CD4-positive, alpha-beta T cell (primary cell): Measurements from ENCODE around the gene BDNF. TPM values are rescaled to one million over a fixed set of nuclear protein-coding genes. Genes with fewer than 3 reads are reported as not detected.

Experiments
- ATAC-seq: fragments of 200-7000 bp; cut with Tn5 transposase; one replicate; pipeline ENCODE4 v1.10.0; 2022; ENCODE audit warnings: mild to moderate bottlenecking; ENCODE audit not compliant: poor library complexity
- CTCF ChIA-PET: fragments of 350-600 bp; sonication (Branson Sonifier 250); formaldehyde crosslinking; loops from one replicate; lab custom pipeline; 2021; ENCODE audit warnings: antibody characterized with exemption, inconsistent platforms; lab: Charles Lee
- POLR2A ChIA-PET: fragments of 350-600 bp; sonication (Branson Sonifier 250); formaldehyde crosslinking; loops from one replicate; lab custom pipeline; 2021; ENCODE audit warnings: antibody characterized with exemption, inconsistent platforms; lab: Charles Lee
- DNase-seq, 14 experiments: peaks; one replicate each; pipeline ENCODE4 v3.0.0-alpha.2; 2013 to 2020; ENCODE audit warnings: mixed read lengths in 2 of 14
- H3K27ac ChIP-seq, 2 donors: one replicate each; pipeline versions ENCODE4 v1.5.1 to v1.7.0; 2013; ENCODE audit warnings: low read length in 2 of 2, low read depth in 1 of 2, mild to moderate bottlenecking in 1 of 2
- H3K27me3 ChIP-seq, 2 experiments: 1 replicate in 1 of 2; 2 replicates in 1 of 2; pipeline versions ENCODE4 v1.6.1 to v1.7.0; 2013; ENCODE audit warnings: low read length in 2 of 2, control low read depth in 1 of 2, mild to moderate bottlenecking in 1 of 2, moderate library complexity in 1 of 2; ENCODE audit not compliant: insufficient read depth in 2 of 2, control insufficient read depth in 1 of 2
- H3K36me3 ChIP-seq: one replicate; pipeline ENCODE4 v1.6.1; 2013; ENCODE audit warnings: low read length, control low read depth; ENCODE audit not compliant: insufficient read depth
- H3K4me1 ChIP-seq: one replicate; pipeline ENCODE4 v1.6.1; 2013; ENCODE audit warnings: low read length, control low read depth; ENCODE audit not compliant: insufficient read depth
- H3K4me3 ChIP-seq: one replicate; pipeline ENCODE4 v1.5.1; 2013; ENCODE audit warnings: mild to moderate bottlenecking, low read length, moderate library complexity
- H3K9me3 ChIP-seq, 2 experiments: 1 replicate in 1 of 2; 2 replicates in 1 of 2; pipeline versions ENCODE4 v1.6.1 to v1.7.0; 2013; ENCODE audit warnings: low read length in 2 of 2, mild to moderate bottlenecking in 2 of 2, control low read depth in 1 of 2, moderate library complexity in 1 of 2; ENCODE audit not compliant: control insufficient read depth in 1 of 2, insufficient read depth in 1 of 2
- H3K27ac Mint-ChIP-seq: one replicate; pipeline ENCODE4 v1.8.0; 2020; ENCODE audit warnings: mixed read lengths
- H3K27me3 Mint-ChIP-seq: one replicate; pipeline ENCODE4 v1.8.0; 2021; ENCODE audit warnings: mixed read lengths
- H3K36me3 Mint-ChIP-seq: one replicate; pipeline ENCODE4 v1.8.0; 2021; ENCODE audit warnings: low read depth, mixed read lengths
- H3K4me1 Mint-ChIP-seq: one replicate; pipeline ENCODE4 v1.8.0; 2021; ENCODE audit warnings: low read depth, mixed read lengths
- H3K4me3 Mint-ChIP-seq: one replicate; pipeline ENCODE4 v1.8.0; 2020; ENCODE audit warnings: mild to moderate bottlenecking, mixed read lengths
- H3K9me3 Mint-ChIP-seq: one replicate; pipeline ENCODE4 v1.8.0; 2020; ENCODE audit warnings: mixed read lengths
- CTCF ChIP-seq: fragments of 200-600 bp; IDR thresholded peaks from one replicate; pipeline ENCODE4 v1.8.0; 2022; ENCODE audit warnings: antibody characterized with exemption, mild to moderate bottlenecking
- intact Hi-C, 2 experiments: fragments of 100-400 bp; cut with DNase I in 1 of 2; cut with micrococcal nuclease in 1 of 2; formaldehyde crosslinking; loops; one replicate each; pipeline versions ENCODE4 v1.15.1 to v1.9.0; 2023 to 2025; cut with DNase I, micrococcal nuclease
- total RNA-seq, 174 experiments: library from RNA in 2 of 174; stranded (reverse) in 2 of 174; gene quantifications; one replicate each; pipeline ENCODE4 v1.2.3 and lab custom pipeline; 2021 to 2026

The BDNF gene
- total RNA-seq, 2 experiments from 2014 or later: not detected

- Mint-ChIP-seq H3K4me1 (no peaks in the 10 kb centered on the region), H3K27me3 (no peaks in the 10 kb centered on the region), H3K27ac (no peak overlapping the region), H3K36me3 (peaks cover 28% of the 10 kb centered on the region), H3K4me3 (no peak overlapping the region), H3K9me3 (no peaks in the 10 kb centered on the region)
- DNase-seq (no peak), ATAC-seq (no peak)
- Histone ChIP-seq H3K9me3 (peaks cover 0 to 5% of the 10 kb centered on the region in 2 experiments), H3K36me3 (no peaks in the 10 kb centered on the region), H3K27ac (no peak overlapping the region), H3K4me3 (no peak overlapping the region), H3K4me1 (no peaks in the 10 kb centered on the region), H3K27me3 (no peaks in the 10 kb centered on the region)
- intact Hi-C loops: no loop called here
- POLR2A ChIA-PET: no interaction called here
- CTCF ChIA-PET: no interaction called here
- TF ChIP-seq CTCF: no peak
Measured at GRCh38 chr11:27656806-27657483, 43.3 kb downstream of the BDNF start.

GRCh38 chr11:27656320-27656719, 43.9 kb downstream of the BDNF start:
- Mint-ChIP-seq H3K4me3 (no peak overlapping the region), H3K9me3 (no peaks in the 10 kb centered on the region), H3K36me3 (peaks cover 21% of the 10 kb centered on the region), H3K4me1 (no peaks in the 10 kb centered on the region), H3K27ac (no peak overlapping the region), H3K27me3 (no peaks in the 10 kb centered on the region)
- CTCF ChIA-PET: no interaction called here
- ATAC-seq (no peak), DNase-seq (no peak)
- Histone ChIP-seq H3K27ac (no peak overlapping the region), H3K4me3 (no peak overlapping the region), H3K36me3 (no peaks in the 10 kb centered on the region), H3K27me3 (no peaks in the 10 kb centered on the region), H3K4me1 (no peaks in the 10 kb centered on the region), H3K9me3 (peaks cover 0 to 5% of the 10 kb centered on the region in 2 experiments)
- intact Hi-C loops: no loop called here
- TF ChIP-seq CTCF: no peak
- POLR2A ChIA-PET: no interaction called here

- no peak for ATAC-seq
- no peak overlapping the region for H3K4me3 ChIP-seq
- POLR2A ChIA-PET: no interaction called here
- H3K27me3 ChIP-seq: no peaks in the 10 kb centered on the region
- Mint-ChIP-seq H3K9me3 (no peaks in the 10 kb centered on the region), H3K4me3 (no peak overlapping the region), H3K4me1 (no peaks in the 10 kb centered on the region), H3K27ac (no peak overlapping the region), H3K27me3 (no peaks in the 10 kb centered on the region), H3K36me3 (peaks cover 7% of the 10 kb centered on the region)
- intact Hi-C loops: no loop called here
- DNase-seq: no peak
- peaks cover 0 to 5% of the 10 kb centered on the region in 2 experiments for H3K9me3 ChIP-seq
- H3K27ac ChIP-seq: no peak overlapping the region
- no peak for TF ChIP-seq CTCF
- no peaks in the 10 kb centered on the region for H3K36me3 ChIP-seq
- CTCF ChIA-PET: no interaction called here
- no peaks in the 10 kb centered on the region for H3K4me1 ChIP-seq
Measured at GRCh38 chr11:27653990-27654758, 46.1 kb downstream of the BDNF start.
